GM19397 (cell line): ENCODE measurements around the gene HELZ.
"Not testable (repeated sequence)": the region's sequence is repeated elsewhere in the genome, so short reads cannot be mapped to it uniquely, and the experiment has no call there.

Source experiments
- ATAC-seq: cut with Tn5 transposase; IDR thresholded peaks from one replicate; pipeline ENCODE4 v1.9.1; 2021; ENCODE audit warnings: mild to moderate bottlenecking, moderate library complexity; ENCODE audit not compliant: unreplicated experiment

The HELZ gene

DNA sequence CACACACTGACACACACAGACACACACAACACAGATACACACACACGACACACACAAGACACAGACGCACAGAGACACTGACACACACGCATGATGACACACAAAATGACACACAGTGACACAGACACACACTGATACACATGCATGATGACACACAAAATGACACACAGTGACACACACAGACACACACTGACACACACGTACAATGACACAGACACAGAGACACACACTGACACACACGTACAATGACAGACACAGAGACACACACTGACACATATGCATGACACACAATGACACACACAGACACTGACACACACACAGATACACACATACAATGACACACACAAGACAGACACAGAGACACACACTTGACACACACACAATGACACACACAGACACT, 190.4 kb downstream of the HELZ start:
- no peak for ATAC-seq

DNA sequence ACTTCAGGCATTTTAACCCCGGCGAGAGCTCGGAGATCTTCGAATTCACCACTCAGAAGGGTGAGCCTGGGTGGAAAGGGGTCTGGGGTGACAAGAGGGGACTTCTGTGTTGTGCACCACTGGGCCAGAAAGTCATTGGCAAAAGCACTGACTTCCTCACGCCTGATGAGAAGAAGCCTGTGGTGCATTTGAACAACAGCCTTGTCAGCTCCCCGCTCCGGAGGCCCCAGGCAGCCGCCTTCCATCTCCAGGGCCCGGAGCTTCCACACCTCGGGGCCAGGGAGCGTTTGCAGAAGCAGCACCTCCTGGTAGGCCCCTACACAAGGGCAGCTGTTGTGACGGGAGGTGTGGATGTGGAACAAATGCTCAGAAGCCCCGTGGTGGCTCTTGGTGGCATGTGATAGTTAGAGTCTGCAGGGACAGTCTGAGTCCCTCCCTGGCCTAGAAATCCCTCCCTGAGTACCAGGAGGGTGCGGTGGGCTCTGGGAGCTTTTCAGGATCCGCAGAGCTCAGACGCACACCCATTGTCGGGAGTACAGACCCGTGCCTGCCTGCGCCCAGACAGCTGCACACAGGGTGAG, 190.9 kb downstream of the HELZ start:
- ATAC-seq, result no peak

DNA sequence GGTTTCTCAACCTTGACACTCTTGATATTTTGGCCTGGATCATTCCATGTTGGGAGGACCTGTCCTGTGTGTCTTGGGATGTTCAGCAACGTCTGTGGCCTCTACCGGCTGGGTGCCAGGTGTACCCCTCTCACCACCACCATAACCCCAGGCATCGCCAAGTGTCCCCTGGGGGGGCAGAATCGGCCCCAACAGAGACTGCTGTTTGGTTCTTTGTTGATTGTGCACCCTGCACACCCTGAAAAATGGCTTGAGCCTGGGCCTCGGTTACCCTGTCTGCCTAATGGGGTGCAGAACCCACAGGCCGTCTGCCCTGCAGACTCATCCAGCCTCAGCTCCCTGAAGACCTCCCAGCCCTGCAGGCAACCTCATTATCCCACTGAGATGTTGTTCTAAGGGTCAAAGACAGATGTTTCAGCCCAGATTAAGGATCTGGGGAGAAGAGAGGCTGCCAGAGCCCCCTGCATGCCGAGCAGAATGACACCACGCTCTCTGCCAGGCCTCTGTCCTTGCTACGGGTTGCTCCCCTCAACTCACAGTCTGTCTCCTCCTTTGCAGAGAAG, 191.5 kb downstream of the HELZ start:
- ATAC-seq, result no peak

DNA sequence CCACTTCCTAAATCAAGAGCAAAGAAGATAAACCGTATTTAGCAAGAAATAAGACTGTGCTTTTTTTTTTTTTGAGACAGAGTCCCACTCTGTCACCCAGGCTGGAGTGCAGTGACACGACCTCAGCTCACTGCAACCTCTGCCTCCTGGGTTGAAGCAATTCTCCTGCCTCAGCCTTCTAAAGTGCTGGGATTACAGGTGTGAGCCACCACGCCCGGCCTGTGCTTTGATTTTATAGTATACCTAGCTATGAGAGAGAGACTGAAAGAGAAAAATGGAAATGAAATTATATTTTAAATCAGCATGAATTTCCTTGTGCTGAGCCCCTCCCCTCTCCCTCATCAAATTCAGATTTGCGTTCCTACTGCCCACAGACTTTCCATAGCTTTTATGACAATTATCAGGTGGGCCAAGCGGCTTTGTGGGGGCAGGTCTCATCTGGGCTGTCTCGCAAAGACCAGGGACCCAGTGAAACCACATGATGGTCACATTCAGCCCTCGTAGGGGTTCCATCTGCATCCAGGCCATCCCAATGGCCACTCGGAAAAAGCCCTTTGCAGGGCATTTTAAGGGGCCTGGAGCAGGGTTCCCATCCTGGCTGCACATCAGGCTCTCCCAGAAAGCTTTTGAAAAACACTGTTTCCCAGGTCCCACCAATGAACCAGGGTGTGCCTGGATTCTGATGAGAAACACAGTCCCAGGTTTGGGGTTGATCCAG, 192.1 kb downstream of the HELZ start:
- no peak for ATAC-seq

DNA sequence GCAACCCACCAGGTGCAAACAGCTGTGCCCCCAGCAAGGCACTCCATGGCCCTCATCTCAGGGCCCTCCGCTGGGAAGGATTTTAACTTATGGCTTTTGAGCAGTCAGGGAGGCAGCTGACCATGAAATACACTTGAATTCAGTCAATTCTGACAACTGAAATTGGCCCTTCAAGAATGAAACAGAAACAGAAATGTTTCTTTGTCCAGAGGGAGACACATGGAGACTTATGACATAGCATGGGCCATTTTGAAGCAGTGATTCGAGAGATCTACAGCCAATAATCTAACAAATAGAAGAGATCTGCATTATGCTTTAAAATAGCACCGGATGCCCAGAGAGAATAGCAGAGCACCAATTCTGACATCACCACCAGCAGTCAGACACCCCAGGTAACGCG, 193.2 kb downstream of the HELZ start:
- ATAC-seq, result no peak

DNA sequence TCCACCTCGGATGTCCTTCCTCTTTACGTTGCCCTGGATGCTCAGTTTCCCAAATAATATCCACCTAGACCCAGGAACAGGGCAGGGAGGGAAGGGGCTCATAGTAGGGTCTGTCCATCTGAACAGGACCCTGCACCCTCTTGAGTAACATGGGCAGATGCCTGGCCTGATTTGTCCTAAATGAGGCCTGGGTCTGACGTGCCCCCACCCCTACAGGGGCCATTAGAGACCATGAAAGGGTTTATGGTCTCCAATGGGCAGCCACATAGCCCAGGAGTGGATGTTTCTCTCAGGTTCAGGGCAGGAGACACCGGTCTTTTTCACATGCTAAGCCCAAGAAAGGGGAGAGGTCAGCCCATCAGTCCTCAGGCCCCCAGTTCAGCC, 193.8 kb downstream of the HELZ start:
- ATAC-seq, result no peak

DNA sequence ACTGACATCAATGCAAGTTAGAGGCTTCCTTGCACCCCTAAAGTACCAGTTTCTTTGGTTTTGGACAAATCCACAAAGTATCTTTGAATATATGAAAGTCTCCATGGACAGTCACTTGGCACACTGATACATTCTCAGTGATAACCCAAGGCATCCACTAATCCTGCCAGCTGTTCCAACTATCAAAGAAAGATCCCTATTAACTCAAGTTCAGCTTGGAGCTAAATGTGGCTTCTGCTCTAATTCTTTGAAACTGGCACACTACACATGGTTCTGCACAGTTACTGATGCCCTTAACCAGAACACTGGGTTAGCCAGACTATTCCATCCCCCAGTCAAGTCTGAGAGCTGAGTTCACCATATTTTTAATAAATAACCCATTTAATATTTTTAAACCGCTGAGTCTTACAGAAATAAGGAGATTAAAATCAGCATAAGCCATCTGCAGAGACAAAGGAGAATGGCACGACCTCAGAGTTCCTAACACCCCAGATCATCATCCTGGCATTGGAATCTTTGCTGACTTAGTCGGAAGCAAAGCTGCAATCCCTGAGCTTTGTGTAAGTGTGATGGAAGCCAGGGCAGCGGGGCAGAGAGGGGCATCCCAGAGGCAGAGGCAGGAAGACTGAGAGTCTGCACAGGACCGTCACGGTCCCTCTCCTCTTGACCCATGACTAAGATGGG, 194.4 kb downstream of the HELZ start:
- ATAC-seq, result no peak

DNA sequence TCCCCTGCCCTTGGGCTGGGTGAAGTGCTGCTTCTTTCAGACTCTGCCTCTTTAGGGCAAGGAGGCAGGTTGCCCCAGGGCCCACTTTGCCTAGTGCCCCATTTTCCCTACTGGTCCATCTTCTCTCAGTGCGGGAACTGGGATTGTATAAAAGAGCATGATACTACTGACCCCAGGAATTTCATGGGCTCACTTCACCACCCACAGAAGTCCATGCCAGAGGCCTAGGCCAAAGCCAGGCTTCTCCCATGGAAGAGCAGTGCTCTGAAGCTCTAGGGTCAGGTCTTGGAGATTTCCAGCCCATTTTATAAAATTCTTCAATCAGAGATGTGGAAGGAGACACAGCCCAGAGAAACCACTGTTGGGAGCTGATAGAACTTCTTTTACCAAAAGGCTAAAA, 194.9 kb downstream of the HELZ start:
- no peak for ATAC-seq

DNA sequence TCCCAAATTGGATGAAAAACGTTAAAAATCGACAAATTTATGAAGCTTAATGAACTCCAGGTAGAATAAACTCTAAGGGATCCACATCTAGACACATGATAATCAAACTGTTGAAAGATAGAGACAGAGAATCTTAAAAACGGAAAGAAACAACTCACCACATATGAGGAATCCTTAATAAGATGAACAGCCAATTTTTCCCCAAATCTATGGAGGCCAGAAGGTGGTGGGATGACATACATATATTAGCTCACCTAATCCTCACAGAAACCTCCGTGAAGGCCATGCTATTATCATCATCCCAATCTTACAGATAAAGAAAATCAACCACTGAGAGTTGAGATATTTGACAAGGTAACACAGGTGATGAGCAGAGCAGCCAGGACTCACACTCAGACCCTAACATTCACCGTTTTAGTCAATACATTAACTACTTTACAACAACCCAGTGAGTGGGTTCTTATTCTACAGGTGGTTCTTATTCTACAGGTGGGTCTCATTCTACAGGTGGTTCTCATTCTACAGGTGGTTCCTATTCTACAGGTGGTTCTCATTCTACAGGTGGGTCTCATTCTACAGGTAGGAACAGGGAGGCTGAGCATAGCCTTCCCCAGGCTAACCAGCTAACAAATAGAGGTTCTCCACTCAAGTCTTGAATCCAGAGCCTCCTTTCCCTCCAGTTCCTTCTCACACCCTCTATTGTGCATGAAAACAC, 195.8 kb downstream of the HELZ start:
- ATAC-seq, result no peak

DNA sequence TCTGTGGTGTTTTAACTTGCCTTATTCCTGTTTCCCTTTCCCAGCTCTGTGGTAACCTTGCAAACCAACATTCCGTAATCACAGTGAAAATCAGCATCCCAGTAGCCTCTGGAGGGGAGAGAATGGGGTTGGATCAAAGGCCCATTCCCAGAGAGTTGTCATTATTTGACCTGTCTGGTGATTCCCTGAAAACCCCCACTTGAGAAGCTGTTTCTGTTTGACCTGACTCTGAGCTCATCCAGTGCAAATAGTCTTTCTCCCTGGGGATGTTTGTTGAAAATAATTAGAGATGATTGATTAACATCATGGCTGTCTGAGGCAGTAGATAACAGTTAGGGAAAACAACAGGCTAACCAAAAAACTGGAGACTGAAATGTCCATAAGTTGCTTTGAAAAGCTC, 197.6 kb downstream of the HELZ start:
- no peak for ATAC-seq

DNA sequence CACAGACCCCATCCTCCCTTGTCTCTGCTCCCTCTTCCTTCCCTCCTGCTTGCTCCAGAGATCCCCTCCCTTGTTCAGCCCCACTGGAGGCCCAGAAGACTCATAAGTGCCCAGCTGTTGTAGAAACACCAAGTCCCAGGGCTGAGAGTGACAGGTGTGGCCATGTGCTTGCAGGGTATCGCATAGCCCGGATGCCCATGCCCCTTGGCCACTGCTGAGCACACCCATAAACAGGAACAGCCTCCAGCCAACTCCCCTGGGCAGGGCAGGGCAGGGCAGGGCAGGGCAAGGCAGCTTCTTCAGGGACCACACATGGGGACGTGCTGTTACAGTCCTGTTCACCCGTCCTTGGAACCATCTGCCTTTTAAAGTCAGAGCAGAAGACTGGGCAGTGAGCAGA, 198.6 kb downstream of the HELZ start:
- no peak for ATAC-seq

DNA sequence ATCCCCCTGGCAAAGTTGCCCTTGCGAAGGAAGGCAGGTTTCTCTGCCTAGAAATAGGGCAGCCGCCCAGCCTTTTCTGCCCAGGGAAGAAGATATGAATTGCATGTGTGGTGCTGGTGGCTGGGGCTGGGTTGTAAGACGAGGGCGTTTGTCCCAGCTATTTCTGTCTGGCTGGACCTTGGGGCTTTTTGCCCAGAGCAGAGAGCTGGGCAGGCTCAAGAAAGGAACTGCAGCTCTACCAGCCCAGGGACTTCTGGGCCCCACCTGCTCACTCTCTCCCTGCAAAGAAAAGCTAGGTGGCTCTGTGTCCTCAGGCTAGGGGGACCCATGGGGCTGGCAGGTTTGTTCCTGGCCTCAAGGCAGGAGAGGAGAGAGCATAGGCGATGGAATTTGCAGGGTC, 200.1 kb downstream of the HELZ start:
- ATAC-seq, result no peak

DNA sequence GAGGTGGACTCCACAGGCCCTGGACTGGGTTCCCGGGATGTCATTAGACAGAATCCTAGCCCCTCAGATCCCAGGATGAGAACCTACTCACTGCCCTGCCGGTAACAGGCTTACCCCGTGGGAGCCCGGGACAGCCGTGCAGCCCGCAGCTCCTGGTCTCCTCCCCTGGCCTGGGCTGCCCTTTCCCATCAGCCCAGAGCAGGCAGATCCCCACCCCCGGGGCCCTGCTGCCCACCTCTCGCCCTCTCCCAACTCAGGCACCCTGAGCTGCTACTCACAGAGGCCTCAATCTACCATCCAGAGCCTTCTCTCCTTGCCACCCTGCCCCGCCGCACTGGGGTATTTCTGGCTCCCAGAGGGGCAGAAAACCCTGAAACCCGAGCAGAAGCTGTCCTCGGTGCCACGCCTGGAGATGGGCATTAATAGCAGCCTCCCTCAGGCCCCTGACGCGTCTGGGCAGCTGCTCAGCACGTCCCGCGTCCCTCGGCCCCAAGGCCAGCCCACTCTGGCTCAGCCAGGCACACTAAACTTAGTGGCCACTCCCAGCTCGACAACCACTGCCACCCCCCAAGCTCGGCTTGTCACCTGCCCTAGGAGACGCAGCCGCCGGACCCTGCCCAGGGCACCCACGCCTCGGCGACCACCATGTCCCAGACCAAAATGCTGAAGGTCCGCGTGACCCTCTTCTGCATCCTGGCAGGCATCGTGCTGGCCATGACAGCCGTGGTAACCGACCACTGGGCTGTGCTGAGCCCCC, 200.8 kb downstream of the HELZ start, which contains the start of gene CACNG1:
TSS of gene CACNG1 (plus strand) at position 539 of the 757 bp plus-strand sequence. CDS start at position 646, 107 bp downstream.
- no peak for ATAC-seq

DNA sequence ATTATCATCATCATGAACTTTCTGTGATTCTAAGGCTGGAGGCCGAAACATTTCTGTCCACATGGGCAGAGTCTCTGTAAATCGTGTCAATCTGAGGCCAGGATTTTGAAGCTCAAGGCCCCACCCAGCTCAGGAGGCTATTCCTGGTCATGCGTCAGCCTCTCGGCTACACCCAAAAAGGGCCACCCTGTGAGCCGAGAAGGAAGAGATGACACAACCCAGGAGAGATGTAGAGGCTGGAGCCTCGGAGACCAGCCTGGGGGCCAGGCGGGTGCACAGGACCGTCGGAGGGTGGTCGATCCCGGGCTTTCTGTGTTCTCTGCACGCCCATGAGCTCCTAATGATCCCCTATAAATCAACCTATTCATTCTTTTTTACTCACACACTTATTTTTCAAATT, 201.7 kb downstream of the HELZ start:
- ATAC-seq, result no peak

DNA sequence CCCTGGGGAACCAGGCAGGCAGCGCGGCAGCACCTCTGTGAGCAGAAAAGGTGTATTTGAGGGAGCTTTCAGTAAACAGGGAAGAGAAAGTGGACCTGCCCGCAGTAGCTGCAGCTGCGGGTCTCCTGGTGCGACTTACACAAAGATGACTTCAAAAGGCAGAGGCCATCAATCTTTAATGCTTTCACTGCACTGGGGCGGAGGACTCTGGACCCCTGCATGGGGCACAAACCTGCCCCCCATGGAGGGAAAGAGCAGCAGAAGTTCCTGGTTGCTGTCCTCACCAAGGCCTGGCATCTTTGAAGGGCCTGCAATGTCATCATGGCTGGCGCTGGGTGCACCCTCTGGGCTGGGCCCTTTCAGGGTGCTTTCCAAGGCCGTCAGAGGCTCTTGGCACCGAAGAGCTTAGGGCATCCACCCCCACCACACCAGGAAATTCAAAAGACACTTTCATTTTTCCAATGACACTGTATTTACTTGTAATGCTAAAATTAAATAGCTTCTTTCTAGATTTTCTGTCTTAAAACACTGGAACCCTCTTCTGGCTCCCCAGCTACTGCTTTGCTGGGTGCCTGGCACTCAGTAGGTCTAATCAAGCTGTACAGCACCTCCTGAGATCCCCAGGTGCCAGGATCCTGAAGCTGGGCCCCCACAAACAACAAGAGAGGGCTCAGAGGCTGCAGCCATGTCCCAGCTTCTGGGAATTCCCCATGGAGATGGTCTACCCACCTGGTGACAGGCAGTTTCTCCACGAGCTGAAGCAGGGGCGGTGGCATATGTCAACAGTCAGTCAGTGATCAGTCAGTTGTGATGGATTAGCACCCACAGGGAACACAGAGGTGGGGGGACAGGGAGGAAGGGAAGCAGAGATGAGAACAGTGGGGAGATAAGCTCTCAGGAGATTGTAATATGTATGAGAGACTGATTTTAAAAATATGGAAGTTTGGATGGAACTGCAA, 202.8 kb downstream of the HELZ start:
- ATAC-seq, result no peak

DNA sequence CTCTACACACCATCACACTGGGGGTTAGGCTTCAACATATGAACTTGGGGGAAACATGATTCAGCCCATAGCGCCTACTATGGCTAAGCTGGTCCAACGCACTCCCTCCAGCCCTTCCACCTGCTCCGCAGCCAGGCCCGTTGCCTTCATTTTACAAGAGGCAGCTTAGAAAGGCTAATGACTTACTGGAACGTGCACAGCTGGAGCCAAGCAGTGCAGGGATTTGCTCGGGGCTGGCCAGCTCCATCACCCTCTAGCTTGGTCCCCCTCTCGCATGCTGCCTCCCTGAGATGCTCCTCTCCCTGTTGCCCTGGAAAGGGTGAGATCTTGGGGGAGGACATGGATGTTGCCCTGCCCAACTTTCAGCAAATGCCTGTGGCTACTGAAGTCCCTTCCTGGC, 203.5 kb downstream of the HELZ start:
- ATAC-seq, result no peak

DNA sequence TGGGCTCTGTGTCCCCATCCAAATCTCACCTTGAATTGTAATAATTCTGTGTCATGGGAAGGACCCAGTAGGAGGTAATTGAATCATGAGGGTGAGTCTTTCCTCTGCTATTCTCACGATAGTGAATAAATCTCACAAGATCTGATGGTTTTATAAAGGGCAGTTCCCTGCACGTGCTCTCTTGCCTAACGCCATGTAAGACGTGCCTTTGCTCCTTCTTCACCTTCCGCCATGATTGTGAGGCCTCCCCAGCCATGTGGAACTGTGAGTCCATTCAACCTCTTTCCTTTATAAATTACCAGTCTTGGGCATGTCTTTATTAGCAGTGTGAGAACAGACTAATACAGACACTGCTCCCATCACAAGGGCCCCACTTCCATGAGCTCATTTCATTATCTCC, 203.9 kb downstream of the HELZ start:
- ATAC-seq, result not testable (repeated sequence)

DNA sequence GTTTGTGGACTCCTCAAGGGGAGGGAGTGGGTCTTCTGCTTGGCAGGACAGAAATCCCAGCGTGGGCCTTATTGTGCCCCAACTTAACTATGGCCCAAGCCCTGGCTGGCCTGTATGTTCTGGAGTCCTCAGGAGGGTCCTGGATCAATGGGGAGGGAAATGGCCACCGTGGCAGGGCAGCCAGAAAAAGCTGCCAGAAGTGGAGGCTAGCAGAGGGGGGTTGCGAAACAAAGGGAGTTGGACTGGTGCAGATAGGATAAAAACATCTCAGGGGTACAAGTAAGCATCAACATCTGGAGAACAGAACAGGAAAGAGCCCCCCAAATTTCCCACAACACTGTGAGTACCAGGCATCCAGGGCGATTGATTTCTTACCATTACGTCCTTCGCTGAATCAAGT, 204.3 kb downstream of the HELZ start:
- no peak for ATAC-seq

DNA sequence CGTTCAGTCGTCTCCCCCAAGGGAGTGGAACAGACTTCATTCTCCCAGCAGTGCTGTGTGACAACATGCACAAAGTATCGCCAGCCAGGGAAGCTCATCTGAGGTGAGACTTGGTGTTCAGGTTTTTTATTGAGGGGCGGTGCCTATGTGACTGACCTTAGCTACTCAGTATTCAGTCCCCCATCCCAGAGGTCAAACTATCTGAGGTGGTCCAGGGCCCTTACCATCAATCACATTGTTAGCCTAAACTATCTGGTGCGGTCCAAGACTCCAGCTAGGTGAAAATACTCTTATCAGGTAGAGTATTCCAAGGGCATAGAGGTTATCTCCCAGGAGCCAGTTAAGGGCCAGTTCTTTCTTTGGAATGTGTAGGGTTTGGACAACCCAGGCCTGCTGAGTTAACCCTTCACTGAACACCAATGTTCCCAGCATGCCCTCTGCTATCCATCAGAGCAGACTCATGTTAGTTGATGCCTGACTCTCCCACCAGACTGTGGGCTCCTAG, 206.1 kb downstream of the HELZ start:
- no peak for ATAC-seq
